ENCODE results near the gene NRP1. TPM values are rescaled to one million over a fixed set of nuclear protein-coding genes. Genes with fewer than 3 reads are reported as not detected.

NRP1 gene
- total RNA-seq, 1 experiment from 2014 or later, result 3.0 TPM

DNA sequence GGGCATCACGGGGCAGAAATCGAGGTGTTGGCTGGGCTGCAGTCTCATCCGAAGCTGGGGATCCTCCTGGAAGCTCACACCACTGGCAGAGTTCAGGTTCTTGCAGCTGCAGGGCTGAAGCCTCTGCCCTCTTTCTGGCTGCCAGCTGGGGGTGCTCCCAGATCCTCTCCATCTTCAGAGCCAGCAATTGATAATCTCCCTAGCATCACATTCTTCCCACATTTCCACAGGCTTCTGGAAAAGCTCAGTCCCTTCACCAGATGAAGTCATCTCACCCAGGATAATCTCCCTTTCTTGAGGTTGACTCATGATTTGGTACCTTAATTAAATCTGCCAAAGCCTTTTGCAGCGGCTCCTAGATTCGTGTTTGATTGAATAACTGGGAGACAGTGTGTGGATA is 55.2 kb downstream of the NRP1 start:
- ATAC-seq (no peak), DNase-seq (ENCODE audit: low spot score) (no peak)
- no peaks in the 10 kb centered on the region for H3K9me3 Mint-ChIP-seq
- no peak overlapping the region for H3K4me3 Mint-ChIP-seq
- H3K36me3 Mint-ChIP-seq, result no peaks in the 10 kb centered on the region
- TF ChIP-seq ETV6 (CRISPR knock-in tag; IDR thresholded peaks at IDR 0.05) (no peak), NR1H2 (CRISPR knock-in tag; IDR thresholded peaks at IDR 0.05) (no peak), FOXK1 (CRISPR knock-in tag; IDR thresholded peaks at IDR 0.05) (no peak), ZBTB21 (CRISPR knock-in tag; IDR thresholded peaks at IDR 0.05; ENCODE audit: borderline replicate concordance) (no peak), ZNF121 (CRISPR knock-in tag; IDR thresholded peaks at IDR 0.05) (no peak), ZNF219 (CRISPR knock-in tag; IDR thresholded peaks at IDR 0.05; ENCODE audit: borderline replicate concordance) (no peak), ZNF317 (CRISPR knock-in tag; IDR thresholded peaks at IDR 0.05; ENCODE audit: borderline replicate concordance, low read depth) (no peak), ELF4 (CRISPR knock-in tag; IDR thresholded peaks at IDR 0.05; ENCODE audit: low read depth) (no peak), GABPB1 (CRISPR knock-in tag; IDR thresholded peaks at IDR 0.05) (no peak), IRF2 (CRISPR knock-in tag; IDR thresholded peaks at IDR 0.05; ENCODE audit: borderline replicate concordance, low read depth) (no peak)
- TF ChIP-seq, protein P1, sequence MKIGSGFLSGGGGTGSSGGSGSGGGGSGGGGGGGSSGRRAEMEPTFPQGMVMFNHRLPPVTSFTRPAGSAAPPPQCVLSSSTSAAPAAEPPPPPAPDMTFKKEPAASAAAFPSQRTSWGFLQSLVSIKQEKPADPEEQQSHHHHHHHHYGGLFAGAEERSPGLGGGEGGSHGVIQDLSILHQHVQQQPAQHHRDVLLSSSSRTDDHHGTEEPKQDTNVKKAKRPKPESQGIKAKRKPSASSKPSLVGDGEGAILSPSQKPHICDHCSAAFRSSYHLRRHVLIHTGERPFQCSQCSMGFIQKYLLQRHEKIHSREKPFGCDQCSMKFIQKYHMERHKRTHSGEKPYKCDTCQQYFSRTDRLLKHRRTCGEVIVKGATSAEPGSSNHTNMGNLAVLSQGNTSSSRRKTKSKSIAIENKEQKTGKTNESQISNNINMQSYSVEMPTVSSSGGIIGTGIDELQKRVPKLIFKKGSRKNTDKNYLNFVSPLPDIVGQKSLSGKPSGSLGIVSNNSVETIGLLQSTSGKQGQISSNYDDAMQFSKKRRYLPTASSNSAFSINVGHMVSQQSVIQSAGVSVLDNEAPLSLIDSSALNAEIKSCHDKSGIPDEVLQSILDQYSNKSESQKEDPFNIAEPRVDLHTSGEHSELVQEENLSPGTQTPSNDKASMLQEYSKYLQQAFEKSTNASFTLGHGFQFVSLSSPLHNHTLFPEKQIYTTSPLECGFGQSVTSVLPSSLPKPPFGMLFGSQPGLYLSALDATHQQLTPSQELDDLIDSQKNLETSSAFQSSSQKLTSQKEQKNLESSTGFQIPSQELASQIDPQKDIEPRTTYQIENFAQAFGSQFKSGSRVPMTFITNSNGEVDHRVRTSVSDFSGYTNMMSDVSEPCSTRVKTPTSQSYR (CRISPR knock-in tag; IDR thresholded peaks at IDR 0.05), result no peak
- TF ChIP-seq, protein P2, sequence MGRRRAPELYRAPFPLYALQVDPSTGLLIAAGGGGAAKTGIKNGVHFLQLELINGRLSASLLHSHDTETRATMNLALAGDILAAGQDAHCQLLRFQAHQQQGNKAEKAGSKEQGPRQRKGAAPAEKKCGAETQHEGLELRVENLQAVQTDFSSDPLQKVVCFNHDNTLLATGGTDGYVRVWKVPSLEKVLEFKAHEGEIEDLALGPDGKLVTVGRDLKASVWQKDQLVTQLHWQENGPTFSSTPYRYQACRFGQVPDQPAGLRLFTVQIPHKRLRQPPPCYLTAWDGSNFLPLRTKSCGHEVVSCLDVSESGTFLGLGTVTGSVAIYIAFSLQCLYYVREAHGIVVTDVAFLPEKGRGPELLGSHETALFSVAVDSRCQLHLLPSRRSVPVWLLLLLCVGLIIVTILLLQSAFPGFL (CRISPR knock-in tag; IDR thresholded peaks at IDR 0.05; ENCODE audit: borderline replicate concordance), result no peak
- TF ChIP-seq, protein P3, sequence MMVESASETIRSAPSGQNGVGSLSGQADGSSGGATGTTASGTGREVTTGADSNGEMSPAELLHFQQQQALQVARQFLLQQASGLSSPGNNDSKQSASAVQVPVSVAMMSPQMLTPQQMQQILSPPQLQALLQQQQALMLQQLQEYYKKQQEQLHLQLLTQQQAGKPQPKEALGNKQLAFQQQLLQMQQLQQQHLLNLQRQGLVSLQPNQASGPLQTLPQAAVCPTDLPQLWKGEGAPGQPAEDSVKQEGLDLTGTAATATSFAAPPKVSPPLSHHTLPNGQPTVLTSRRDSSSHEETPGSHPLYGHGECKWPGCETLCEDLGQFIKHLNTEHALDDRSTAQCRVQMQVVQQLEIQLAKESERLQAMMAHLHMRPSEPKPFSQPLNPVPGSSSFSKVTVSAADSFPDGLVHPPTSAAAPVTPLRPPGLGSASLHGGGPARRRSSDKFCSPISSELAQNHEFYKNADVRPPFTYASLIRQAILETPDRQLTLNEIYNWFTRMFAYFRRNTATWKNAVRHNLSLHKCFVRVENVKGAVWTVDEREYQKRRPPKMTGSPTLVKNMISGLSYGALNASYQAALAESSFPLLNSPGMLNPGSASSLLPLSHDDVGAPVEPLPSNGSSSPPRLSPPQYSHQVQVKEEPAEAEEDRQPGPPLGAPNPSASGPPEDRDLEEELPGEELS (CRISPR knock-in tag; IDR thresholded peaks at IDR 0.05), result no peak
- TF ChIP-seq, protein P4, sequence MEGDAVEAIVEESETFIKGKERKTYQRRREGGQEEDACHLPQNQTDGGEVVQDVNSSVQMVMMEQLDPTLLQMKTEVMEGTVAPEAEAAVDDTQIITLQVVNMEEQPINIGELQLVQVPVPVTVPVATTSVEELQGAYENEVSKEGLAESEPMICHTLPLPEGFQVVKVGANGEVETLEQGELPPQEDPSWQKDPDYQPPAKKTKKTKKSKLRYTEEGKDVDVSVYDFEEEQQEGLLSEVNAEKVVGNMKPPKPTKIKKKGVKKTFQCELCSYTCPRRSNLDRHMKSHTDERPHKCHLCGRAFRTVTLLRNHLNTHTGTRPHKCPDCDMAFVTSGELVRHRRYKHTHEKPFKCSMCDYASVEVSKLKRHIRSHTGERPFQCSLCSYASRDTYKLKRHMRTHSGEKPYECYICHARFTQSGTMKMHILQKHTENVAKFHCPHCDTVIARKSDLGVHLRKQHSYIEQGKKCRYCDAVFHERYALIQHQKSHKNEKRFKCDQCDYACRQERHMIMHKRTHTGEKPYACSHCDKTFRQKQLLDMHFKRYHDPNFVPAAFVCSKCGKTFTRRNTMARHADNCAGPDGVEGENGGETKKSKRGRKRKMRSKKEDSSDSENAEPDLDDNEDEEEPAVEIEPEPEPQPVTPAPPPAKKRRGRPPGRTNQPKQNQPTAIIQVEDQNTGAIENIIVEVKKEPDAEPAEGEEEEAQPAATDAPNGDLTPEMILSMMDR (IDR thresholded peaks at IDR 0.05), result no peak
- ChIA-PET CTCF (interaction anchor here (0.6 kb wide), 1 partner anchor 213 kb away, joined by 3 read pairs; no protein-coding TSS in a partner anchor), POLR2A (no interaction called here)
- H3K27me3 Mint-ChIP-seq (ENCODE audit: low read depth), result no peaks in the 10 kb centered on the region
- H3K27ac Mint-ChIP-seq, result no peak overlapping the region
- H3K4me1 Mint-ChIP-seq, result no peaks in the 10 kb centered on the region

DNA sequence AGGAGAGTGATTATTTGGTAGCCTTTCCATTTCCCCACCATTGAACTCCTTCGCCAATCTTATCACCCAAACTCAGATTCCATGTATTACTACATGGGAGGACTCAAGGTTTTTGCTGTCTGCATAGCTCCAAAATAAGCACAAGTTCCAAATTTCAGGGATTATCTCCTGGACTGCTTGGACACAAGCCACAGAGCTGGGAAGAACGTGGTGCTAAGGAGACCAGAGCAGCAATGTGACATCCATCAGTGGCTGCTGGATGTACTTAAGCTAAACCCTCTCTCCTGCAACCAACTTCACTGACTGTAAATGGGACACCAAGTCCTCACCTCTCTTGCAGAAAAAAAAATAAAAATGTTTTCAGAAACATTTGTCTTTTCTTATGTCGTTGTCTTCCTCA is 56.3 kb downstream of the NRP1 start:
- Mint-ChIP-seq H3K9me3 (no peaks in the 10 kb centered on the region), H3K4me3 (no peak overlapping the region), H3K4me1 (peaks cover 9% of the 10 kb centered on the region; the same call in 1 of the 2 replicates), H3K36me3 (no peaks in the 10 kb centered on the region), H3K27ac (no peak overlapping the region), H3K27me3 (ENCODE audit: low read depth) (no peaks in the 10 kb centered on the region)
- DNase-seq (ENCODE audit: low spot score) (no peak), ATAC-seq (no peak)
- ChIA-PET POLR2A (no interaction called here), CTCF (interaction anchor here (2.0 kb wide), 1 partner anchor 85 kb away, joined by 7 read pairs; no protein-coding TSS in a partner anchor)
- TF ChIP-seq, protein P5, sequence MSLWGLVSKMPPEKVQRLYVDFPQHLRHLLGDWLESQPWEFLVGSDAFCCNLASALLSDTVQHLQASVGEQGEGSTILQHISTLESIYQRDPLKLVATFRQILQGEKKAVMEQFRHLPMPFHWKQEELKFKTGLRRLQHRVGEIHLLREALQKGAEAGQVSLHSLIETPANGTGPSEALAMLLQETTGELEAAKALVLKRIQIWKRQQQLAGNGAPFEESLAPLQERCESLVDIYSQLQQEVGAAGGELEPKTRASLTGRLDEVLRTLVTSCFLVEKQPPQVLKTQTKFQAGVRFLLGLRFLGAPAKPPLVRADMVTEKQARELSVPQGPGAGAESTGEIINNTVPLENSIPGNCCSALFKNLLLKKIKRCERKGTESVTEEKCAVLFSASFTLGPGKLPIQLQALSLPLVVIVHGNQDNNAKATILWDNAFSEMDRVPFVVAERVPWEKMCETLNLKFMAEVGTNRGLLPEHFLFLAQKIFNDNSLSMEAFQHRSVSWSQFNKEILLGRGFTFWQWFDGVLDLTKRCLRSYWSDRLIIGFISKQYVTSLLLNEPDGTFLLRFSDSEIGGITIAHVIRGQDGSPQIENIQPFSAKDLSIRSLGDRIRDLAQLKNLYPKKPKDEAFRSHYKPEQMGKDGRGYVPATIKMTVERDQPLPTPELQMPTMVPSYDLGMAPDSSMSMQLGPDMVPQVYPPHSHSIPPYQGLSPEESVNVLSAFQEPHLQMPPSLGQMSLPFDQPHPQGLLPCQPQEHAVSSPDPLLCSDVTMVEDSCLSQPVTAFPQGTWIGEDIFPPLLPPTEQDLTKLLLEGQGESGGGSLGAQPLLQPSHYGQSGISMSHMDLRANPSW (CRISPR knock-in tag; conservative IDR thresholded peaks at IDR 0.05; ENCODE audit: low read depth), result no peak
- TF ChIP-seq, protein P1 (CRISPR knock-in tag; IDR thresholded peaks at IDR 0.05), result no peak
- TF ChIP-seq NFE2L1 (CRISPR knock-in tag; IDR thresholded peaks at IDR 0.05) (no peak), RORB (CRISPR knock-in tag; IDR thresholded peaks at IDR 0.05) (no peak), NR2C2 (CRISPR knock-in tag; IDR thresholded peaks at IDR 0.05) (no peak), JAZF1 (CRISPR knock-in tag; IDR thresholded peaks at IDR 0.05) (no peak)
- TF ChIP-seq, protein P2 (CRISPR knock-in tag; IDR thresholded peaks at IDR 0.05; ENCODE audit: borderline replicate concordance), result no peak
- TF ChIP-seq, protein P6, sequence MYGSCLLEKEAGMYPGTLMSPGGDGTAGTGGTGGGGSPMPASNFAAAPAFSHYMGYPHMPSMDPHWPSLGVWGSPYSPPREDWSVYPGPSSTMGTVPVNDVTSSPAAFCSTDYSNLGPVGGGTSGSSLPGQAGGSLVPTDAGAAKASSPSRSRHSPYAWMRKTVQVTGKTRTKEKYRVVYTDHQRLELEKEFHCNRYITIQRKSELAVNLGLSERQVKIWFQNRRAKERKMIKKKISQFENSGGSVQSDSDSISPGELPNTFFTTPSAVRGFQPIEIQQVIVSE (CRISPR knock-in tag; IDR thresholded peaks at IDR 0.05; ENCODE audit: borderline replicate concordance), result no peak

Measured in WTC11 (cell line).